Urinary bladder (tissue), 4 donors: ENCODE results near the gene TMEM231. TPM values are rescaled to one million over a fixed set of nuclear protein-coding genes. Genes with fewer than 3 reads are reported as not detected.
"Not testable (repeated sequence)": the region's sequence is repeated elsewhere in the genome, so short reads cannot be mapped to it uniquely, and the experiment has no call there.

Experiments used
- DNase-seq: peaks from one replicate; pipeline ENCODE4 v3.0.0-alpha.2; 2015; ENCODE audit errors: extremely low spot score
- H3K27ac ChIP-seq: one replicate; pipeline ENCODE4 v1.5.1; 2013; ENCODE audit warnings: low read depth, mild to moderate bottlenecking, moderate library complexity
- H3K36me3 ChIP-seq: one replicate; pipeline ENCODE4 v1.6.1; 2013; ENCODE audit warnings: mild to moderate bottlenecking, moderate library complexity; ENCODE audit not compliant: insufficient read depth
- H3K4me1 ChIP-seq: one replicate; pipeline ENCODE4 v1.6.1; 2013; ENCODE audit warnings: mild to moderate bottlenecking, moderate library complexity; ENCODE audit not compliant: insufficient read depth
- H3K4me3 ChIP-seq: one replicate; pipeline ENCODE4 v1.5.1; 2013; ENCODE audit warnings: low read depth, low read length
- WGBS: extraction: QIAGEN DNeasy Blood & Tissue Kit; methylation state at CpG from one replicate; pipeline ENCODE4 v1.1.7; 2013; 5-methylcytosine and 5-hydroxymethylcytosine counted together
- polyA plus RNA-seq: library from polyadenylated mRNA; stranded (reverse); fragments of 200-250 nt; gene quantifications from one replicate; pipeline ENCODE4 v1.2.3, GENCODE V29; 2013
- total RNA-seq: library from RNA; depleted of rRNA; stranded (reverse); fragments of >200 nt; gene quantifications from one replicate; pipeline ENCODE4 v1.2.3, GENCODE V29; 2014
- donor health status: healthy with polysubstance abuse.
- donor health status: healthy.

The TMEM231 gene, protein sequence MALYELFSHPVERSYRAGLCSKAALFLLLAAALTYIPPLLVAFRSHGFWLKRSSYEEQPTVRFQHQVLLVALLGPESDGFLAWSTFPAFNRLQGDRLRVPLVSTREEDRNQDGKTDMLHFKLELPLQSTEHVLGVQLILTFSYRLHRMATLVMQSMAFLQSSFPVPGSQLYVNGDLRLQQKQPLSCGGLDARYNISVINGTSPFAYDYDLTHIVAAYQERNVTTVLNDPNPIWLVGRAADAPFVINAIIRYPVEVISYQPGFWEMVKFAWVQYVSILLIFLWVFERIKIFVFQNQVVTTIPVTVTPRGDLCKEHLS
- total RNA-seq, result 14.7 TPM
- 10.7 TPM for polyA plus RNA-seq

DNA sequence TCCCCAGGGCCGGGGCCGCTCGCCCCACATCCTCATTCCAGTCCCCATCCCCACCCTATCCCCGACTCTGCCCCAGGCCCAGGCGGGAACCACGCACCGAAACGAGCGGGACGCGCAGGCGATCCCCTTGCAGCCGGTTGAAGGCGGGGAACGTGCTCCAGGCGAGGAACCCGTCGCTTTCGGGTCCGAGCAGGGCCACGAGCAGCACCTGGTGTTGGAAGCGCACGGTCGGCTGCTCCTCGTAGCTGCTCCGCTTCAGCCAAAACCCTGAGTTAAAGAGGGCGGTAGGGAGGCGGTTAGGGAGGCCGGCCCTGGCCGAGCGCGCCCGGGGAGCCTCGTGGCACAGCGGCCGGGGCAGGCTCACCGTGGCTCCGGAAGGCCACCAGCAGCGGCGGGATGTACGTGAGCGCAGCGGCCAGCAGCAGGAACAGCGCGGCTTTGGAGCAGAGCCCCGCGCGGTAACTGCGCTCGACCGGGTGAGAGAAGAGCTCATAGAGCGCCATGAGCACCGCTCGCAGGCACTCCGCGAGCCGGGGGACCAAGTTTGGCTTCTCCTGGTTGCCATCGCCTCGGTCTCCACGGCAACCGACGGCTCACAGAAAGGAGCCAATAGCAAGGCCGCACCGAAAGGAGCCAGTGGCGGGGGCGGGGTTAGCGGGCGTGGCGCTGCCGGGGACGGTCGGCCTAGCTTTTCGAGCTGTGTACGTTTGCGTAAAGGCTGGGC lies at the start of gene TMEM231:
Gene TMEM231, minus strand, starts transcription at position 546 of the 724 bp plus-strand sequence. Its CDS starts 43 bp downstream, at position 503.
- H3K4me1 ChIP-seq, result peaks cover 1% of the 10 kb centered on the region

DNA sequence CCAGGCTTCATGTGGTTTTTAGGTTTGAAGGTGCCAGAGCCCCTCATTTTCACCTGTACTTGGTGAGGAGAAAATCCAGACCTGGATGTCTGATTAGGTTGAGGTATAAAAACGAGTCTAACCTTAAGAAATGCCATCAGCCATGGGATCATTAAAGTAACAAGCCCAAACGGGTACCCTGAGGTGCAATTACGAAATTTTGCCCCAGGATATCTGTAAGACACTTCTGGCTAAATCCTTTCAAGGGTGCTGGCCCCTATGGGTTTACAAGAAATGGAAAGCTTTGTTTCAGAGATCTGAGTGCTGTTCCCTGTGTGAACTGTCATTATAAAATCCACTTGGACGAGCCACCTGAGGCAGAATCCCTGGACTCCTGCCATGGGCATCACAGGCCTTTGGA lies 47.2 kb upstream of the TMEM231 start:
- H3K4me1 ChIP-seq, result no peaks in the 10 kb centered on the region
- DNase-seq, result no peak
- H3K4me3 ChIP-seq, result no peak overlapping the region
- H3K27ac ChIP-seq, result no peak overlapping the region
- WGBS, result 86% methylated on average over 4 of the region's 4 CpGs
- H3K36me3 ChIP-seq, result peaks cover 7% of the 10 kb centered on the region

More for the DNA sequence above, at the start of gene TMEM231:
- no peaks in the 10 kb centered on the region for H3K36me3 ChIP-seq
- peak; percentile 86 for DNase-seq
- WGBS, result under 1% methylated on average over 75 of the region's 75 CpGs
- peak within 1 kb of the TSS; percentile 40 for H3K27ac ChIP-seq
- peak within 1 kb of the TSS; percentile 62 for H3K4me3 ChIP-seq

DNA sequence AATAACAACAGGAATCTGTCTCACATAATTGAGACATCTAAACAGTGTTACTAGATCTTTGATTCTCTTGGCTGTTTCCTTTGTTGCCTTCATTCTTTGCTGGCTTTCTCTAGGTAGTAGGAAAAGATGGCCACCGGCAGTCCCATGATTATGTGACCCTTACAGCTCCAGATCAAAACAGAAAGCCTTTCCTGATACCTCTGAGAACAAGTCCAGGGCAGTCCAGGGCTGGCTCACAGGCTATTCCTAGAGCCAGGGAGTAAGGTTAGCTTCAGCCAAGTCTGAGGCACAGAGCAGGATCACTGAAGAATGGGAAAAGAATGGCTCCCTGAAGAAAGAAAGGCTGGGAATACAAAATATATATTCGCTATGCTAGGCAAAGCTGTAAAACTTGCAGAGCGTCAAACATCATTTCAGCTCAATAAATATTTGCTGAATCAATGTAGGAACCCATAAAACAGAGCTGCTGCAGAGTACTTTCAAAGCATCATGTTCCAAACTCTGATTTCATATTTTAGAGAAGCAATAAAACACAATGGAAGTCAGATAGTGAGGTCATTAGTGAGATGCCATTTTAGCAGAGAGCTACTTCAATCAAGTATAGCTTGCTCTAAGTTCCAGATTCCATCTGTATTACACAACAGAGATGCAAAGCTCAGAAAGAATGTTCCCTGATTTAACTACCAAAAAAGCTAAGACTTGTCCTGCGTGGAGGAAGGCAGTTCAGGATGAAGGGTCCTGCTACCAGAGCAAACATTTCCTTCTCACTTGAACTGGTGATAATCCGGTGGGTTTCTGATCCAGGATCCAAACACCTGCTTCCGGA lies 43.6 kb upstream of the TMEM231 start:
- 85% methylated on average over 6 of the region's 6 CpGs for WGBS
- DNase-seq, result no peak
- H3K4me1 ChIP-seq, result no peaks in the 10 kb centered on the region
- no peak overlapping the region for H3K4me3 ChIP-seq
- peaks cover 6% of the 10 kb centered on the region for H3K36me3 ChIP-seq
- H3K27ac ChIP-seq, result no peak overlapping the region

DNA sequence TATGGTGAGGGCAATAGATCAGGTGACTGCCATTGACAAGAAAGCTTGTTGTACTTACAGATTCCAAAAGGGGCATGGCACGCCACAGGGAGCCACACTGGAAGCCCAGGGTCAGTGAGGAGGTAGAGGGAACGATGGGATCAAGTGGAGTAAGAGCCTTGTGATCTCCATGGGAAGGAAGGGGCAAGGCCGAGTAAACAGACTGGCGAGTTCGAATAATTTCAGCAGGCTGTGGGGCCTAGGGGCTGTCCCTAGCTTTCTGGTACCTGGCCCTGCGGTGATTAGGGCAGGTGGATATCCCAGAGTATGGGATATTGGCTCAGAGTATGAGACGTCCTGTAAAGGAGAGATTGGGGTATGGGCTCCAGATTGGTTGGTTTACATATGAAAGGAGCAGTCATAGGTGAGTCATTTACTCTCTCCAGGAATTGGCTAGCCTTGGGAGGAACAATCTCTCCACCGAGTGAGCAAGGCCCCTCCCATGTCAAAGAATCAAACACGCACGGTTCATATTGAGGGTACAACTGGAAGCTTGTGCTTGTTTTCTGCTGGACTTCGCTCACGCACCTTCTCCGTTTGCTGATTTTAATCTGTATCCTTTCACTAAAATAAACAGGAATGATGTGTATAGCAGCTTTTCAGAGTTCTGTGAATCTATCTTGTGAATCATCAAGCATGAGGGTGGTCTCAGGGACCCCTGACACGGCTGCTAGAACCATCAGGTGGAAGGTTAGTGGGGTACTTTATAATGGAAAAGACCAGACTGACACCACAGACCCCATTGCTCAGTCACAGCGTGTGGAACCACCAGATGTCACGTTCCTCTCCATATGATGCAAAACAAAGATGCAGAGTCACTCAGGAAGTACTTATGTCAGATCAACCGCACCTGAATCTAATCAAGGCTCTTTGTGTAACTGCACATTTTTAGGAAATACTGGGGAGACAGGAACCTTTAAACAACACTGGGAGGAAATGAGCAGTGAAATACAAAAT lies 38.1 kb upstream of the TMEM231 start:
- DNase-seq, result no peak
- 71% methylated on average over 17 of the region's 17 CpGs for WGBS

DNA sequence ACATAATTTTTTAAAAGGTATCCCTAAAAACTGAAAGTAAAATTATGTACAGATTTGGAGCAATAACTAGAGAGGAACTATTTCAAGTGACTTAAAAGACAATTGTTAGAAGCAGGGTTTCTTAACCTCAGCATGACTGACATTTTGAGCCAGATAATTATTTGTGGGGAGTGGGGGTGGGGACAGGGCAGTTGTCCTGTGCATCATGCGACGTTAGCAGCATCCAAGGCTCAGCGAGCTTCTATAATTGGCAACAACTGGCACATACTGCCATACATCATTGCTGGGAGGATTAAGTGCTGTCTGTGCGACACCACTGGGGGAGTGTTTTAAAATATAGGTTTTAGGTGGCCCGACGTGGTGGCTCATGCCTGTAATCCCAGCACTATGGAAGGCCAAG lies 37.3 kb upstream of the TMEM231 start:
- no peak overlapping the region for H3K27ac ChIP-seq
- WGBS, result 74% methylated on average over 6 of the region's 6 CpGs
- peaks cover 2% of the 10 kb centered on the region for H3K36me3 ChIP-seq
- no peak overlapping the region for H3K4me3 ChIP-seq
- DNase-seq, result no peak
- no peaks in the 10 kb centered on the region for H3K4me1 ChIP-seq

More for the DNA sequence above, 38.1 kb upstream of the TMEM231 start:
- Histone ChIP-seq H3K36me3 (peaks cover 2% of the 10 kb centered on the region), H3K27ac (no peak overlapping the region), H3K4me1 (no peaks in the 10 kb centered on the region), H3K4me3 (no peak overlapping the region)

DNA sequence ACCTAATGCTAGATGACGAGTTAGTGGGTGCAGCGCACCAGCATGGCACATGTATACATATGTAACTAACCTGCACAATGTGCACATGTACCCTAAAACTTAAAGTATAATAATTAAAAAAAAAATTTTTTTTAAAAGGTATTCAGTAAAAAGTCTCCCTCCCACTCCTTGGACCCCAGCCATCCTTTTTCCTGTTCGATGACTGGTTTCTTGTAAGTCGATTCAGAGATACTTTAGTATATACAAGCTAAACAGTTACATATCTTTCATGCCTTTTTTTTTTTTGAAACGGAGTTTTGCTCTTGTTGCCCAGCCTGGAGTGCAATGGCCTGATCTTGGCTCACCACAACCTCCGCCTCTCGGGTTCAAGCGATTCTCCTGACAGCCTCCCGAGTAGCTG lies 35.9 kb upstream of the TMEM231 start:
- not testable (repeated sequence) for DNase-seq, H3K4me1 ChIP-seq, H3K27ac ChIP-seq, H3K36me3 ChIP-seq, H3K4me3 ChIP-seq
- 19% methylated on average over 7 of the region's 9 CpGs for WGBS

DNA sequence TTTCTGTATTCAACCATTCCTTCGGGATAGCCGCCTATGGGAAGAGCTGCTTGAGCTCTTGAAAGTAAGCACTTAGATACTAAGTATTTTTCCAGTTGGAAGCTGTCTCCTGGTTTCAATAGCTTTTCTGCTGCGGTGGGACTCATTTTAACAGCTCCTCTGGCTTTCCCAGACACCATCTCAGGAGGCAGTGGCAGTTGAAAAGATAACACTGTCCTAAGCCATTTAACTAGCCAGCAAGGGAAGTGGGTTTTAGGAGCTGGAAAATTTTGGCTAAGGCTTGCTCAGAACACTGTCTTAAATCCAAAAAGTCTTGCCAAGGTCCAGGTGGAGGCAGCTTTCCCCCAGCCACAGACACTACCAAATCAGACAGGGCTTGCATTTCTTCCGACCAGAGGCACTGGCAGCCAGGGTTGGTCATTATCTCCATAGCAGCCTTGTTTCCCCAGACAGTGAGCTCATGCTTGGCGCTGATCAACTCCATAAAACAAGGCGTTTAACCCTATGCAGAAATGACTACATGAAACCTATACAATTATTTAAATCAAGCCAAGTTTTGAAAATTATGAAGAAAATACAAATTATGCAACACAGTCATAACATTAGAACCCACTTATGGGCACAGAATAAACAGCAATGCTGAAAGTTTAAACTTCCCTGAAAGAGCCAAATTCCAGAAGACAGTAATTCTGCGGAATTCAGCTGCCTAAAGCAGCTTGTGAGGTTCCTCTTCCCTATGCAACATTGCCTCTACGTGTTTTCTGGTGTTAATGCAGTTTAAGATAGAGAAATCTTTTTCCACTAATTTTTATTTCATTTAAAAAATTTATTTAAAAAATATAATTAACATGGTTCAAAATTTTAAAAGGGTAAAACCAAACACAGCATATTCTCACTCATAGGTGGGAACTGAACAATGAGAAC lies 35.1 kb upstream of the TMEM231 start:
- Histone ChIP-seq H3K4me1 (no peaks in the 10 kb centered on the region), H3K27ac (peak overlapping the region; percentile 39), H3K36me3 (no peaks in the 10 kb centered on the region), H3K4me3 (no peak overlapping the region)
- WGBS, result 19% methylated on average over 8 of the region's 8 CpGs
- DNase-seq, result peak; percentile 85

DNA sequence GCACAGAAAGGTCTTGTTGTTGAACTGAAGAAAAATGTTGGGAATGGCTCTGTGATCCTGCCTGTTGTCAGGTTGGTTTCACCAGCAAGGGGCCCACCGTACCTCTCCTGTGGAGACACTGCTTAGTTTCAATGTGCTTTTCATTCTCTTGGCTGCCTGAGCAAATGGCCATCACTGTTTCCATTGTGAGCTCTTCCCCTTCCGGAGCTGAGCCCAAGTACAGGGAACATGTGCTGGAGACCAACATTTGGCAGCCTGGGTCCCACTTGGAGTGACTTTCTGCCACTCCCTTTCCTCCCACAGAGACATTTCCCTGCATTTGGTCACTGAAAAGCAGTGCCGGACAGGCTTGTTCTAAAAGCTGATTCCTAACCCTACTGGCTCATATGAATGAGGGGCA lies 33.3 kb upstream of the TMEM231 start:
- DNase-seq, result no peak
- WGBS, result 66% methylated on average over 3 of the region's 3 CpGs
- Histone ChIP-seq H3K27ac (no peak overlapping the region), H3K4me1 (no peaks in the 10 kb centered on the region), H3K4me3 (no peak overlapping the region), H3K36me3 (no peaks in the 10 kb centered on the region)

DNA sequence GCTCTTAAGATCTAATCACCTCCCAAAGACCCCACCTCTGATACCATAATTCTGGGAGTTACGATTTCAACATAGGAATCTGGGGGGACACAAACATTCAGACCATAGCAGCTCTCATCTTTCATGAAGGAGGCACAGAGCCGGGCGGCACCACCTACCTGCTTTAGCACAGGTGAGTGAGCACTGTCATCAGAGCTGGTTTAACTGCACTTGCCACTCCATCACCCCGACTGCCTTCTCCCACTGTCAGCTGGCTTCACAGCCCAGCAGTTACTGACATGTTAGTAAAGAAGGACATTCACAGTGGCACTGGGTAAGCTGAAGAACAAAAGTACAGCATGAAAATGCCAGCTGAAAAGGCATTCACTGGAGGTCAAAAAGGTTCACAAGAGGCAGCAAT lies 32.7 kb upstream of the TMEM231 start:
- no peaks in the 10 kb centered on the region for H3K36me3 ChIP-seq
- H3K4me1 ChIP-seq, result no peaks in the 10 kb centered on the region
- no peak overlapping the region for H3K4me3 ChIP-seq
- WGBS, result 95% methylated on average over 4 of the region's 4 CpGs
- H3K27ac ChIP-seq, result no peak overlapping the region
- DNase-seq, result no peak

DNA sequence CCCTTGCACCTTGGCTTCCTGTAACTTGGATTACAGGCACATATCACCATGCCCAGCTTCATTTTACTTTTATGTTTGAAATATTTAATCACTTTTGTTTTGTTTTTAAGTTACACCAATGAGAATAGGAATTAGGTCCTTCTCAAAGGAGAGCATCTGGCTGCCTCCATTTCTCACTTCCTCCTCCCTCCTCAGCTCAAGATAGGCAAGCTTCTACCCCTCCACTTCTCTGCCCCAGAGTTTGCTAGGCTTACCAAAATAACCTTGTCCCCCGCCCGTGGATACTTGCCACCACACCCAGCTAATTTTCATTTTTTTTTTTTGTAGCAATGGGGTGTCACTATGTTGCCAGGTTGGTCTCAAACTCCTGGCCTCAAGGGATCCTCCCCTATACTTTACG lies 28.1 kb upstream of the TMEM231 start:
- no peaks in the 10 kb centered on the region for H3K4me1 ChIP-seq
- peaks cover 3% of the 10 kb centered on the region for H3K36me3 ChIP-seq
- H3K4me3 ChIP-seq, result no peak overlapping the region
- WGBS, result 87% methylated on average over 3 of the region's 3 CpGs
- DNase-seq, result no peak
- H3K27ac ChIP-seq, result no peak overlapping the region

DNA sequence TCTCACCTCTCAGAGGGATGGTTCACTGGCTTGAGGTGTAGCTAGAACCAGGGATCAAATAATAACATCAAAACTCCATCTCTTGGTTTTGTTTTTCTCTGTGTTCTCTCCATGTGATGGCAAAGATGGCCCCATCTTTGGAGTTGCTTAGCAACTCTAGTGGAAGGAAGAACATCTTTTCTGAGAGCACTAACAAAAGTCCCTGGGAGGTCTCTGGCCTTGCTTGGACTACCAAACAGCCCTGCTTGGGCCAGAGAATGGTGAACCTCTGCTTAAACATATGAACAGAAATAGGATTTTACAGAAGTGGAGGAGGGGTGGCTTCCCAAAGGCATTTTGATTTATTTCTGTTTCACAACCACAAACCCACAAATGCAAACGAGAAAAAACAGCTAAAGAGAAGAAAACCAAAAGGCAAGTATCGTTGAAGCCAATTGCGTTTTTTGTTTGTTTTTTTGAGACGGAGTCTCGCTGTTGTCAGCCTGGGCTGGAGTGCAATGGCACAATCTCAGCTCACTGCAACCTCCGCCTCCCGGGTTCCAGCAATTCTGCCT lies 23.3 kb upstream of the TMEM231 start:
- Histone ChIP-seq H3K4me3 (no peak overlapping the region), H3K36me3 (peaks cover 5% of the 10 kb centered on the region), H3K27ac (no peak overlapping the region), H3K4me1 (no peaks in the 10 kb centered on the region)
- no peak for DNase-seq
- WGBS, result 88% methylated on average over 7 of the region's 7 CpGs

DNA sequence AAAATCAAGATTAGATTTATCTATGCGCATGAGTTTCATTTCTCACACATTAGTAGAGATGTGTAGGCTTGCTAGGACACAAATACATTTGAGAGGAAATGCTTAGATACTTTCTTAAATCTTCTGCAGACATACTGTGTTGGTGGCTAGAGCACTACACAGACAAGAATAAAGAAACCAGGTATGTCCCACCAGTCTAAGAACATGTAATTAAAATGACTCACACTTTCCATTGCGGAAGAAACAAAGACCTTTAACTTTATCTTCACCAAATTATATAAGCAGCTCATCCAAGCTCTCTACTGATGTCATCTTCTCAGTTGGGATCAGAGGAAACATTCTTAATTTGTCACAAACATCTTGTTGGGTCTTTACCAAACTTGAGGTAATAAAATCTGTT lies 22.7 kb upstream of the TMEM231 start:
- Histone ChIP-seq H3K4me3 (no peak overlapping the region), H3K36me3 (peaks cover 5% of the 10 kb centered on the region), H3K4me1 (no peaks in the 10 kb centered on the region), H3K27ac (no peak overlapping the region)
- WGBS, result 95% methylated on average over 2 of the region's 2 CpGs
- no peak for DNase-seq
